VCaP (cell line): Measurements from ENCODE around the gene LRRC56.

Experiments
- H3K27ac ChIP-seq: fragments of 450-650 bp; 2 replicates; pipeline ENCODE4 v1.5.1; 2017
- TF ChIP-seq, protein P1 (sequence below): fragments of 450-650 bp; conservative IDR thresholded peaks from 2 replicates; pipeline ENCODE4 v1.5.1; 2017; ENCODE audit warnings: mild to moderate bottlenecking, moderate library complexity

Gene LRRC56

DNA sequence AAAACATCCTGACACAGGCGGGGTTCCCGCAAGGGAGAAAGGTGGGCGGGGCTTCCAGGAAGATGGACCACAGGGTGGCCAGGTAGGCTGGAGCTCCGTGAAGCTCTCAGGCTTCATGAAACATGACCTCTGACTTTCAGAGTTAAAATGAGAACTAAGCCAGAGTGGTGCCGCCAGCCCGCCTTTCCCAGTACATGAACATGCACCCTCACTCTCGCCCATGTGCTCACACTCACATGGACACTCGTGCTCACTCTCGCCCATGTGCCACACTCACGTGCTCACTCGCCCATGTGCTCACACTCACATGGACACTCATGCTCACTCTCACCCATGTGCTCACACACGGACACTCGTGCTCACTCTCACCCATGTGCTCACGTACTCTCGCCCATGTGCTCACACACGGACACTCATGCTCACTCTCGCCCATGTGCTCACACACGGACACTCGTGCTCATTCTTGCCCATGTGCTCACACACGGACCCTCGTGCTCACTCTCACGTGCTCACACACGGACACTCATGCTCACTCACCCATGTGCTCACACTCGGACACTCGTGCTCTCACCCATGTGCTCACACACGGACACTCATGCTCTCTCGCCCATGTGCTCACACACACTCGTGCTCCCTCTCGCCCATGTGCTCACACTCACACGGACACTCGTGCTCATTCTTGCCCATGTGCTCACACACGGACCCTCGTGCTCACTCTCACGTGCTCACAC lies 40.3 kb upstream of the LRRC56 start:
- TF ChIP-seq, protein P1, sequence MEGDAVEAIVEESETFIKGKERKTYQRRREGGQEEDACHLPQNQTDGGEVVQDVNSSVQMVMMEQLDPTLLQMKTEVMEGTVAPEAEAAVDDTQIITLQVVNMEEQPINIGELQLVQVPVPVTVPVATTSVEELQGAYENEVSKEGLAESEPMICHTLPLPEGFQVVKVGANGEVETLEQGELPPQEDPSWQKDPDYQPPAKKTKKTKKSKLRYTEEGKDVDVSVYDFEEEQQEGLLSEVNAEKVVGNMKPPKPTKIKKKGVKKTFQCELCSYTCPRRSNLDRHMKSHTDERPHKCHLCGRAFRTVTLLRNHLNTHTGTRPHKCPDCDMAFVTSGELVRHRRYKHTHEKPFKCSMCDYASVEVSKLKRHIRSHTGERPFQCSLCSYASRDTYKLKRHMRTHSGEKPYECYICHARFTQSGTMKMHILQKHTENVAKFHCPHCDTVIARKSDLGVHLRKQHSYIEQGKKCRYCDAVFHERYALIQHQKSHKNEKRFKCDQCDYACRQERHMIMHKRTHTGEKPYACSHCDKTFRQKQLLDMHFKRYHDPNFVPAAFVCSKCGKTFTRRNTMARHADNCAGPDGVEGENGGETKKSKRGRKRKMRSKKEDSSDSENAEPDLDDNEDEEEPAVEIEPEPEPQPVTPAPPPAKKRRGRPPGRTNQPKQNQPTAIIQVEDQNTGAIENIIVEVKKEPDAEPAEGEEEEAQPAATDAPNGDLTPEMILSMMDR: no peak

DNA sequence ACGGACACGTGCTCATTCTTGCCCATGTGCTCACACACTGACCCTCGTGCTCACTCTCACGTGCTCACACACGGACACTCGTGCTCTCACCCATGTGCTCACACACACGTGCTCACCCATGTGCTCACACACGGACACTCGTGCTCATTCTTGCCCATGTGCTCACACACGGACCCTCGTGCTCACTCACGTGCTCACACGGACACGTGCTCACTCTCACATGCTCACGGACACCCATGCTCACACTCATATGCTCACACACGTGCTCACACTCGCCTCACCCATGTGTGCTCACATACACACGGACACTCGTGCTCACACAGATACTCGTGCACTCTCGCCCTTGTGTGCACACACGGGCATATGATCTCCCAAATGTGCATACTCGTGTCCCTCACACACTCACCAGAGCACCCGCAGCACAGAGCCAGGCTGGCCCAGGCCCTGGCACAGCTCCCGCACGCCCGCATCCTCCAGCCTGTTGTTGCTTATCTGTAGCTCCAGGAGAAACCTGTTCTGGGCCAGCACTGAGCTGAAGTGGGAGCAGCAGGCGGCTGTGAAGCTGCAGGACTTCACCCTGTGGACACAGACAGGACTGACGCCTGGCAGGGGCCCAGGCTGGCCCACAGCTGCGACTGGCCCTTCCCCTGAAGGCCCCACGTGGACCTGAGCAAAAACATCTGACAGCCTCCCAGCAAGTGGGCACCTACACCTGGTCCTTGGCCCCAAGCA lies 39.6 kb upstream of the LRRC56 start:
- H3K27ac ChIP-seq: no peak overlapping the region
- TF ChIP-seq, protein P1: no peak

More for the DNA sequence above, 40.3 kb upstream of the LRRC56 start:
- H3K27ac ChIP-seq: no peak overlapping the region

DNA sequence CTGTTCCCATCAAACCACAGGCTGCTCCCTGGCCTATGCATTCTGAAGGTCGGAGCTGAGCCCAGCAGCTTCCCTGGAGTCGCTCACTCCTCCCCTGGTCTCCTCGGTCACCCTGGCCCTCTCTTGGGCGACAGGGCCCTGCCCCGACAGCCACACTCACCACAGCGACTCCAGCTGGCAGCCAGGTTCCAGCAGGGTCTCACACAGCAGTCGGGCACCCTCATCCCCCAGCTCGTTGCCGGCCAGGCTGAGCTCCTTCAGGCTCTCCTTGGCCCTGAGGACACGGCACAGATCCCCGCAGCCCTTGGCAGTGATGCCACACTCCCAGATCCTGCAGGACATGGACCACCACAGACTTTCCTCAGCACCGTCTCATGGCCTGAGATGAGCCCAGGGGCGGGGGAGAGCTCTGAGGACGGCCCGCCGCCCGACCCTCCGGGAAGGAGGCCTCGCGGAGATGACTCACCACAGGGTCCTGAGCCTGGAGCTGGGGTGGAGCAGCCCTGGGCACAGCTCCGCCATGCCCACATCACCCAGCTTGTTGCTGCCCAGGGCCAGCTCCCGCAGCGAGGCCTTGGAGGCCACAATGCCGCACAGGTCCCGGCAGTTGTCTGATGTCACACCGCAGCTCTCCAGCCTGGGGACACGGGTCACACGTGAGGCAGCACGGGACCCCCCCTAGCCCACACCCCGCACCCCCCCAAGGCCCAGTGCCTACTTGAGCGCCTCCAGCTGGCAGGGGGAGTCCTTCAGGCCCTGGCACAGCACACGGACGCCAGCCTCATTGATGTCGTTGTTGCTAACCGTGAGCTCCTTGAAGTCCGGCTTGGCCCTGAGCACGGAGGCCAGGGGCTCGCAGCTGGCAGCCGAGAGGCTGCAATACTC lies 38.8 kb upstream of the LRRC56 start:
- TF ChIP-seq, protein P1: no peak
- no peak overlapping the region for H3K27ac ChIP-seq

DNA sequence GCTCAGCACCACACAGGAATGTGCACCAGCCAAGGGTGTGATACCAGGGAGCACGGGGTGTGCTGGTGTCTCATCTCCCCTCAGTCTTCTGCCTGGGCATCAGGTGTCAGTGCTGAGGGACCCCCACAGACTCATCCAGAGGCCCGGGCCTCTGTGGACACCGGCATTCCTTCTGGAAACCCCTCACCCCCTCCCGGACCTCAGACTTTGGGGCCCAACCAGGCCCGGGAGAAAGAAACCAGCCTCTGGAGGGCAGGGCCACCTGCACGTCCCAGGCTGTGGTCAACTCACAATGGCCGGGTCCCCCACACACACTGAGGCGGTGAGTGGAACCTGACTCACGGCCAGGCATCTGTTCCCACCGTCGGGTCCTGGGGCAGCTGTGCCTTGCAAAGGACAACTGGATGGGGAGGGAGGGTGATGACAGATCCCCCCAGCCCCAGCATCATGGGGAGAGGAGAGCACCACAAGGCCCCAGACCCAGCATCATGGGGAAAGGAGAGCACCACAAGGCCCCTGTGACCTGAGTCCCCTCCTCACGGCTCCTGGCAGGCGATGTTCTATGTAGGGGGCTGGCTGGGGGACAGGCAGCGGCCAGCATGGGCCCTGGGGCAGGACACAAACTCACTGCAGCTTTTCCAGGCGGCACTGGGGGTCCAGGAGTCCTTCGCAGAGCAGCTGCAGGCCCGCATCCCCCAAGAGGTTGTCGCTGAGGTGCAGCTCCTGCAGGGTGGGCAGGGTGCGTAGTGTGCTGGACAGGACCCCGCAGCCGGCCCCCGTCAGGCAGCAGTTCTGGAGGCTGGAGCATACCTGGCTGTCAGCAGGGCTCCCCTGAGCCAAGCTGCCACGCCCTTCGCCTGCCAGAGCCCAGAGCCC lies 37.9 kb upstream of the LRRC56 start:
- H3K27ac ChIP-seq: no peak overlapping the region
- TF ChIP-seq, protein P1: no peak

DNA sequence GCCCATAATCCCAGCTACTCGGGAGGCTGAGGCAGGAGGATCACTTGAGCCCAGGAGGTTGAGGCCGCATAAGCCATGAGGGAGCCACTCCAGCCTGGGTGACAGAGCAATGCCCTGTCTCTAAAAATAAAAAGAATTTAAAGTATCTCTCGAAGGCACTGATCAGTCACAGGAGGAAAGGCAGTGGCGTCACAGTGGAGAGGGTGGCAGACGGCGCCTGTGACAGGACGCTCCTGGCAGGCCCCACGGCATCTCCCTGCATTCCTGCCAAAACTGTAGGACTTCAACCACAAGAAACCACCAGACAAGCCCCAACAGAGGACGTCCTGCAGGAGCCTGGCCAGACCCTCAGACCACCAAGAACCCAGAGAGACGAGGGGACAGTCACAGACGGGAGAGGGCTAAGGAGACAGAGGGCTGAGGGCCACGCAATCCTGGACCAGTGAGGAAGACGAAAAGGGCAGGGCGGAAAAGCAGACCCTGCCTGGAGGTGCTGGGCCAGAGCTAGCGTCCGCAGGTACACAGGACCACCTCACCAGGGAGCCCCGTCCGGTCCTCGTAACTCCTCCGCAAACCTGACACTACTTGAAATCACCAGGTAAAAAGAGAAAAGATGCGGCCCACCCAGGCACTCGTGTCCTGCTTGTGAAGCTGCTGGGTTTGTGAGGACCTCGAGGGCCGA lies 36.2 kb upstream of the LRRC56 start:
- H3K27ac ChIP-seq: no peak overlapping the region
- TF ChIP-seq, protein P1: no peak

DNA sequence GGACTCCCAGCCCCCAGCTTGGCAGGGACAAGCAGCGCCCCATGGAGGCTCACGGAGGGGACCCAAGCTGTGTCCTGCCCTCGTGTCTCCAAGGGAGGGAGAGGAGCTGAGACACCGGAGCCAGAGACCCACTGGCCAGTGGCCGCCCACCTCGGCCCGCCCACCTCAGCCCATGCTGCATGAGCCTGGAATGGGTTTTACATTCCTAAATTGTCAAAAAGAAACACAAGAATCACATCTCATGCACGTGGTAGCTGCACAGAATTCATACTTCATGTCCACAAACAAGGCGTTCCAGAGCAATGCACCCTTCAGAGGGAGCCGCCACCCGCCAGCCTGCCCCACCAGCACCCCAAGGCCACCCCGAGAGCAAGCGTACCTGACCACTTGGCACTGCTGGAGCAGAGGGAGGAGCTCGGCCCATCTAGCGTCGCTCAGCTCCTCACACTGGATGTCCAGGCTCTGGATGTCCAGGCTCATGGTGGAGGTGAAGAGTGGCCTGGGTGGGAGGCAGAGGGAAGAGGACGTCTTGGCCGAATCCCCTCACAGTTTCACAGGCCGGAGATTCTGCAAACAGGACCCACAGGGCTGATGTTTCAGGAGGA lies 35.5 kb upstream of the LRRC56 start:
- no peak overlapping the region for H3K27ac ChIP-seq
- TF ChIP-seq, protein P1: no peak
